ENCODE measurements around the gene NINJ2. TPM values are rescaled to one million over a fixed set of nuclear protein-coding genes. Genes with fewer than 3 reads are reported as not detected.

The NINJ2 gene
- total RNA-seq, 1 experiment from 2014 or later: 0.24 TPM

DNA sequence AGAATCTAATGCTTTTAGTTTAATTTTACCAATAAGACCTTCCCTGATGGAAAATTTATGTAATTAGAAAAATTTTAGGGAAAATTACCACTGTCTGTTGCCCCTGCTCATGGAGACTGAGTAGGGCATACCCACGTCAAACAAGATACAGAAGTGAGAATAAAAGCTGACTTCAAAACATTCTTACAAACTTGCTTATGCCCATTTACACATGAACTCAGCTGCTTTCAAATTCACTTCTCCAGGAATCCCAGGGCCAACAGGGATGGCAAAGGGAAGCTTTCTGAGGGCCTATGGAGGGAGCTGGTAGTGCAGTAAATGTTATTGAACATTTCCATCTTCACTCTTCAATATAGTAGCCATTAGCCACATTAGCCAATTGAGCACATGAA lies 4.8 kb upstream of the NINJ2 start:
- Histone ChIP-seq H2AK5ac (ENCODE audit: insufficient read length, low read length) (no peak overlapping the region), H3K56ac (ENCODE audit: insufficient read length, low read depth, low read length) (no peak overlapping the region), H3K14ac (ENCODE audit: insufficient read depth, low read length) (no peak overlapping the region), H3K4me1 (ENCODE audit: insufficient read depth, low read length) (peaks cover 3% of the 10 kb centered on the region; the same call in 1 of the 2 replicates), H4K8ac (replicated peaks; ENCODE audit: insufficient read length, low read depth, low read length) (no peak overlapping the region), H4K5ac (ENCODE audit: insufficient read length, low read depth, low read length) (no peak overlapping the region), H2BK120ac (ENCODE audit: low read depth, low read length, poor library complexity, severe bottlenecking) (no peak overlapping the region), H3K79me1 (ENCODE audit: insufficient read depth, low read depth, low read length, poor library complexity, severe bottlenecking) (no peaks in the 10 kb centered on the region), H2AFZ (ENCODE audit: low read length) (no peak overlapping the region), H3T11ph (ENCODE audit: low read length) (no peak overlapping the region), H3K18ac (ENCODE audit: insufficient read length, low read depth, low read length) (no peak overlapping the region), H2BK15ac (ENCODE audit: low read depth, low read length) (no peak overlapping the region), H3K4me2 (ENCODE audit: insufficient read depth, insufficient read length, low read length) (no peak overlapping the region), H4K20me1 (ENCODE audit: control insufficient read depth, insufficient read depth, insufficient read length) (no peaks in the 10 kb centered on the region), H3K79me2 (ENCODE audit: insufficient read depth, low read length) (no peaks in the 10 kb centered on the region), H4K91ac (ENCODE audit: insufficient read length, low read depth, low read length) (no peak overlapping the region), H3K9me3 (ENCODE audit: control insufficient read depth, low read depth, low read length) (no peaks in the 10 kb centered on the region), H3K23me2 (ENCODE audit: insufficient read length, low read depth, low read length, poor library complexity, severe bottlenecking) (no peaks in the 10 kb centered on the region), H2BK5ac (ENCODE audit: insufficient read length, low read length) (no peak overlapping the region), H3K9ac (ENCODE audit: extremely low read depth, insufficient read length, low read length) (no peak overlapping the region), H2BK20ac (ENCODE audit: low read depth, low read length, poor library complexity, severe bottlenecking) (no peak overlapping the region), H2BK12ac (ENCODE audit: insufficient read length, low read depth, low read length) (no peak overlapping the region), H3K23ac (ENCODE audit: insufficient read length, low read depth, low read length) (no peak overlapping the region), H3K27me3 (ENCODE audit: insufficient read depth, low read length) (no peaks in the 10 kb centered on the region), H3K4ac (ENCODE audit: low read depth, low read length) (no peak overlapping the region), H3K27ac (ENCODE audit: insufficient read length, low read depth, low read length) (no peak overlapping the region)
- peaks cover 18 to 33% of the 10 kb centered on the region in 2 experiments for H3K4me1 Mint-ChIP-seq
- no peak overlapping the region for H3K27ac Mint-ChIP-seq
- H3K4me3 Mint-ChIP-seq: no peak overlapping the region
- TF ChIP-seq, protein P1, sequence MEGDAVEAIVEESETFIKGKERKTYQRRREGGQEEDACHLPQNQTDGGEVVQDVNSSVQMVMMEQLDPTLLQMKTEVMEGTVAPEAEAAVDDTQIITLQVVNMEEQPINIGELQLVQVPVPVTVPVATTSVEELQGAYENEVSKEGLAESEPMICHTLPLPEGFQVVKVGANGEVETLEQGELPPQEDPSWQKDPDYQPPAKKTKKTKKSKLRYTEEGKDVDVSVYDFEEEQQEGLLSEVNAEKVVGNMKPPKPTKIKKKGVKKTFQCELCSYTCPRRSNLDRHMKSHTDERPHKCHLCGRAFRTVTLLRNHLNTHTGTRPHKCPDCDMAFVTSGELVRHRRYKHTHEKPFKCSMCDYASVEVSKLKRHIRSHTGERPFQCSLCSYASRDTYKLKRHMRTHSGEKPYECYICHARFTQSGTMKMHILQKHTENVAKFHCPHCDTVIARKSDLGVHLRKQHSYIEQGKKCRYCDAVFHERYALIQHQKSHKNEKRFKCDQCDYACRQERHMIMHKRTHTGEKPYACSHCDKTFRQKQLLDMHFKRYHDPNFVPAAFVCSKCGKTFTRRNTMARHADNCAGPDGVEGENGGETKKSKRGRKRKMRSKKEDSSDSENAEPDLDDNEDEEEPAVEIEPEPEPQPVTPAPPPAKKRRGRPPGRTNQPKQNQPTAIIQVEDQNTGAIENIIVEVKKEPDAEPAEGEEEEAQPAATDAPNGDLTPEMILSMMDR (conservative IDR thresholded peaks at IDR 0.05): no peak
- no peaks in the 10 kb centered on the region for H3K36me3 Mint-ChIP-seq (ENCODE audit: insufficient read depth in 1 of 3, low read depth in 3 of 3)
- no peaks in the 10 kb centered on the region; the same call in 1 of the 2 replicates for H3K27me3 Mint-ChIP-seq (ENCODE audit: low read depth)
- no peak for DNase-seq
- no CpG with 5 or more reads among the region's 1 CpG for WGBS (ENCODE audit: extremely low coverage, insufficient read length, low lambda C conversion rate)
- H3K9me3 Mint-ChIP-seq: no peaks in the 10 kb centered on the region

All from H9 (cell line).